HUES48 (cell line): ENCODE measurements around the gene DCDC1.

Experiments used
- H3K27ac ChIP-seq: one replicate; pipeline ENCODE4 v1.7.0; 2013; ENCODE audit warnings: low read depth, low read length, inconsistent platforms
- H3K27me3 ChIP-seq: 2 replicates; pipeline ENCODE4 v1.6.1; 2013; ENCODE audit warnings: mild to moderate bottlenecking, low read length; ENCODE audit not compliant: control insufficient read depth, insufficient read depth
- H3K36me3 ChIP-seq: 2 replicates; pipeline ENCODE4 v1.6.1; 2013; ENCODE audit warnings: low read length; ENCODE audit not compliant: control insufficient read depth, insufficient read depth
- H3K4me1 ChIP-seq: 2 replicates; pipeline ENCODE4 v1.6.1; 2013; ENCODE audit warnings: mild to moderate bottlenecking, low read length; ENCODE audit not compliant: control insufficient read depth, insufficient read depth
- H3K4me3 ChIP-seq: 2 replicates; pipeline ENCODE4 v1.5.1; 2013; ENCODE audit warnings: mild to moderate bottlenecking, low read depth, low read length
- H3K9ac ChIP-seq: 2 replicates; pipeline ENCODE4 v1.6.1; 2013; ENCODE audit warnings: mild to moderate bottlenecking, low read depth, low read length, moderate library complexity
- H3K9me3 ChIP-seq: 2 replicates; pipeline ENCODE4 v1.6.1; 2013; ENCODE audit warnings: low read length; ENCODE audit not compliant: control insufficient read depth, insufficient read depth

DCDC1 gene

DNA sequence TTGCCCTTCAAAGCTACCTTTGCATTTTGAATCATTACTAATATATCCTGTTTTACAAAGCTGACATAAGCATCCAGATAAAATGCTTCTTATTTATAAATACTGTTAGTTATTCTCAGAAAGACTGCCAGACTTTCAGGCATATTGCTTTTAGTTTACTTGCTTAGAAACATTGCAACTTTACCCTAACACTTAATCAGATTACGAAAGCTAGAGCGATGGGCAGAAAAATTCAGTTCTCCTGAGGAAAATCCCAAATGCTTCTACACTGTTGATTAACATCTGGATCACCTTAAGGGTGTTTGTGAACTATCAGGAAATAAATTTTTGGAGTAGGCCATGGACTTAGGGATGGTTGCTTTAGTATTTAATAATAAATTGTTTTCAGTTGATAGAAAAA lies 493.7 kb downstream of the DCDC1 start:
- Histone ChIP-seq H3K36me3 (no peaks in the 10 kb centered on the region), H3K27ac (no peak overlapping the region), H3K27me3 (no peaks in the 10 kb centered on the region), H3K4me3 (no peak overlapping the region), H3K4me1 (peaks cover 3% of the 10 kb centered on the region; the same call in 1 of the 2 replicates), H3K9ac (no peak overlapping the region), H3K9me3 (no peaks in the 10 kb centered on the region)

- H3K4me3 ChIP-seq, result no peak overlapping the region
- H3K27ac ChIP-seq, result no peak overlapping the region
- peaks cover 3% of the 10 kb centered on the region; the same call in 1 of the 2 replicates for H3K4me1 ChIP-seq
- H3K27me3 ChIP-seq, result no peaks in the 10 kb centered on the region
- H3K36me3 ChIP-seq, result no peaks in the 10 kb centered on the region
- no peaks in the 10 kb centered on the region for H3K9me3 ChIP-seq
- no peak overlapping the region for H3K9ac ChIP-seq
Observed at GRCh38 chr11:30873924-30874610, 495.5 kb downstream of the DCDC1 start.

- Histone ChIP-seq H3K4me1 (no peaks in the 10 kb centered on the region), H3K4me3 (no peak overlapping the region), H3K27me3 (no peaks in the 10 kb centered on the region), H3K9me3 (no peaks in the 10 kb centered on the region), H3K9ac (no peak overlapping the region), H3K36me3 (no peaks in the 10 kb centered on the region), H3K27ac (no peak overlapping the region)
Observed at GRCh38 chr11:30868626-30869081, 500.9 kb downstream of the DCDC1 start.

DNA sequence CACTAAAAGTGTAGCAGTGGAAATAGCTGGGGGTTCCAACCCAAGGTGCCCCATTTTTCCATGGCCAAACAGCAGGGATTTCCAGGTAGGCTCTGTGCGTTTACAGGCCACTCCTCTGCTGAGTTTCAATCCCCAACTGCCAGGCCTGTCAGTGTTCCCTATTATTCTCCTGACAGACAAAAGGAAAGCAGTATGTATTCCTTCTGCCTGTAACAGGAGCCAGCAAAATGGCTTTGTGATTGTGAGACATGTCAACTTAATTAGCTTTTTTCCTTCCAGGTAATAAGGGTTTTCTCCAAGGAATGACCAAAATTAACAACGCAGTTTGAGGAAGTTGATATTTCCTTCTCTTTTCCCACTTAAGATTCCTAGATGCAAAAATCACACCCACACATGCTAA lies 506.3 kb downstream of the DCDC1 start:
- no peak overlapping the region for H3K4me3 ChIP-seq
- H3K36me3 ChIP-seq, result no peaks in the 10 kb centered on the region
- H3K27me3 ChIP-seq, result no peaks in the 10 kb centered on the region
- H3K4me1 ChIP-seq, result peaks cover 41% of the 10 kb centered on the region
- H3K9me3 ChIP-seq, result no peaks in the 10 kb centered on the region
- no peak overlapping the region for H3K9ac ChIP-seq
- no peak overlapping the region for H3K27ac ChIP-seq

DNA sequence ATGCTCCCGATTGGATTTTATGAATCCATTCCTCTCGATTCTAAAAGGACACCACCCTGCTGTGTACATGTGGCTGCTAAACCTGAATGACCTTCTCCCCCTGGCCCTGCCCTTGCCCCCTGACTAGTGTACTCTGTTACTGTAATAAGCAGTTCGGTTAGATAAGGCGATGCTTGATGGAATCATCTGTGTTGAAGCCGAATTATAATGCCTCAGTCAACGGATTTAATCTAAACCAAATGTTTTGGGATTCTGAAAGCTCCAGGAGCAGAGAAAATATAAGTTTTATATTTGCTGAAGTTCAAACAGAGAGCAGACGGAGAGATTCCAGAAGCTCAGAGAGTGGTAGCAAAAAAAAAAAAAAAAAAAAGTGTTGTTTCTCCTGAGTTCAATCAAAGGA lies 508.0 kb downstream of the DCDC1 start:
- Histone ChIP-seq H3K9ac (no peak overlapping the region), H3K36me3 (no peaks in the 10 kb centered on the region), H3K4me1 (peaks cover 41% of the 10 kb centered on the region), H3K27me3 (no peaks in the 10 kb centered on the region), H3K9me3 (no peaks in the 10 kb centered on the region), H3K27ac (peak overlapping the region; percentile 1), H3K4me3 (no peak overlapping the region)

DNA sequence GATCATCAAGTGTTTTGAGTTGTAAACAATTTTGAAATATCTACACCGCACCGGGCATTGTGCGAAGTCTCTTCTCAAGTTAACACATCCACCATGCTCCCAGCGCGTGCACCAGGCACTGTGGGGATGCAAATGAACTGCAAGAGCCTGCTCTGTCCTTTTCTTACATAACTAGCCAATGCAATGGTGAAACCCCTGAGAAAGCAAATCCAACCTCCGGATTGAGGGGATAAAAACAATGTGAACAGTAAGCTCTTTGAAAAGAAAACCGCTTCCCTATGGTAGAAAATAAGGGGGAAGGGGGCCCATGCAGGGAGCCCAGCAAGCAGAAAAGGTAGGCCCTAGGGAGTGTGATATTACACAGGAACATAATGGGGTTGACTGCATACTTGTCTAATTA lies 508.5 kb downstream of the DCDC1 start:
- Histone ChIP-seq H3K4me1 (peaks cover 41% of the 10 kb centered on the region), H3K36me3 (no peaks in the 10 kb centered on the region), H3K27ac (peak overlapping the region; percentile 1), H3K4me3 (no peak overlapping the region), H3K27me3 (no peaks in the 10 kb centered on the region), H3K9ac (no peak overlapping the region), H3K9me3 (no peaks in the 10 kb centered on the region)

- H3K9me3 ChIP-seq, result no peaks in the 10 kb centered on the region
- H3K36me3 ChIP-seq, result no peaks in the 10 kb centered on the region
- no peak overlapping the region for H3K9ac ChIP-seq
- peaks cover 41% of the 10 kb centered on the region for H3K4me1 ChIP-seq
- no peak overlapping the region for H3K27ac ChIP-seq
- no peaks in the 10 kb centered on the region for H3K27me3 ChIP-seq
- H3K4me3 ChIP-seq, result no peak overlapping the region
Observed at GRCh38 chr11:30860146-30860545, 509.4 kb downstream of the DCDC1 start.

DNA sequence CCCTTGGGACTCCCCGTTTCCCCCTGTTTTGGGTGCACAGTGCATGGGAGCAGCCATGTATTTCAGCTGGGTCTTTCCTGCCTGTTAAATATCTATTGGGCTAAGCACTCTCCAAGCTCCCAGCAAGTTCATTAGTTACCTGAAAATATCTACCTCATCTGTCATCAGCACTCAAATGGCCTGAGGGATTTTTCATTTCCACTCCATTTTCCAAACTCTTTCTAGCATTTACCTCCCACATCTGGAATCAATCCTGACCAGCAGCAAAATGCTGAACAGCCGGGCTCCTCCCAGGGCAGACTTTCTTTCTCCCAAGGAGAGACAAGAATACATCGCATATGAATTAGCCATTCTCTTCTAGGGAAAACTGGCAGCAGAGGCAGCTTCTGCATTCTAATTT lies 509.9 kb downstream of the DCDC1 start:
- Histone ChIP-seq H3K27me3 (no peaks in the 10 kb centered on the region), H3K4me1 (peaks cover 41% of the 10 kb centered on the region), H3K36me3 (no peaks in the 10 kb centered on the region), H3K4me3 (no peak overlapping the region), H3K27ac (peak overlapping the region; percentile 14), H3K9me3 (no peaks in the 10 kb centered on the region), H3K9ac (no peak overlapping the region)

DNA sequence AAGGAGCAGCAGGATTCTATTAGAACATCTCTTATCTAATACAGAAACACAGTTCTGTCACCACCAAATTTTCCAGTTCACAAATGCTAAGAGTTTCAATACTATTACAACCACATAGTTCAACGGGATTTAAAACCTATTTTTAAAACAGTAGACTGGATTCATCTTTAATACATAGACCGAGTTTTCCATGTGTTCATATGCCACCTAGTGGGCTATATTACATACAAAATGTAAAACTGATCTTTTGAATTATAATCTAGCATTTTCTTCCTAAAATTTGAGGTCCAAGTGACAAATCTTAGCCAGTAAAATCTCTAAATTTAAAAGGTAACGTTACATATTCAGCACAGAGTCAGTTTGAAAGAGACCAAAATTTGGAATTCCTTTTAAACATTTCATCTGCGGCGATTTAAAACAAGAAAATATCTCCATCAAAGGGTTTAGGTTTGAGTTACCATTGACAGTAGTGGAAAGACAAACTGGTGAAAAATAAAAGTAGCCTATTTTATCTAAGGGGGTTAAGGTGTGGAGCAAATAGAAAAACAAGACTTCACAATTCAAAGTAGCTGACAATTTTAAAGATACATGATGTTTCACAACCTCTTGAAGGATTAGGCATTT lies 514.0 kb downstream of the DCDC1 start:
- Histone ChIP-seq H3K4me1 (peaks cover 26% of the 10 kb centered on the region), H3K4me3 (no peak overlapping the region), H3K9me3 (no peaks in the 10 kb centered on the region), H3K27me3 (no peaks in the 10 kb centered on the region), H3K27ac (no peak overlapping the region), H3K9ac (no peak overlapping the region), H3K36me3 (no peaks in the 10 kb centered on the region)

GRCh38 chr11:30853439-30853838 lies 516.1 kb downstream of the DCDC1 start:
- H3K4me1 ChIP-seq, result peaks cover 14% of the 10 kb centered on the region
- H3K4me3 ChIP-seq, result no peak overlapping the region
- H3K9ac ChIP-seq, result no peak overlapping the region
- H3K27me3 ChIP-seq, result no peaks in the 10 kb centered on the region
- H3K9me3 ChIP-seq, result no peaks in the 10 kb centered on the region
- H3K36me3 ChIP-seq, result no peaks in the 10 kb centered on the region
- H3K27ac ChIP-seq, result peak overlapping the region; percentile 43

GRCh38 chr11:30852645-30853044 lies 516.9 kb downstream of the DCDC1 start:
- Histone ChIP-seq H3K36me3 (no peaks in the 10 kb centered on the region), H3K9ac (no peak overlapping the region), H3K4me3 (no peak overlapping the region), H3K9me3 (no peaks in the 10 kb centered on the region; the same call in 1 of the 2 replicates), H3K27me3 (no peaks in the 10 kb centered on the region), H3K27ac (no peak overlapping the region), H3K4me1 (peaks cover 14% of the 10 kb centered on the region)
